SK-N-SH (cell line): Measurements from ENCODE around the gene CYB561. TPM values are rescaled to one million over a fixed set of nuclear protein-coding genes. Genes with fewer than 3 reads are reported as not detected.

ENCODE experiments used
- CTCF ChIA-PET: fragments of 300-600, 350-600 bp; formaldehyde crosslinking; extraction: SDS; loops from one replicate; lab custom pipeline; 2021; lab: Yijun Ruan, JAX
- POLR2A ChIA-PET: fragments of 350-600 bp; sonication (Branson Sonifier 250); formaldehyde crosslinking; extraction: SDS; loops from one replicate; lab custom pipeline; 2020; ENCODE audit warnings: antibody characterized with exemption, inconsistent platforms; lab: Yijun Ruan, JAX
- DNase-seq: peaks from one replicate; pipeline ENCODE4 v3.0.0; 2012
- H2AFZ ChIP-seq: fragments of 200-600 bp; sonication (generic); 2 replicates; pipeline ENCODE4 v1.8.1; 2016; ENCODE audit warnings: antibody characterized with exemption, mild to moderate bottlenecking, low read depth
- H3F3A ChIP-seq: fragments of 200-600 bp; sonication (generic); replicated peaks from 2 replicates; pipeline ENCODE3; 2016; ENCODE audit warnings: antibody characterized with exemption, mild to moderate bottlenecking; ENCODE audit not compliant: insufficient read depth
- H3K27ac ChIP-seq, 2 experiments: fragments of 200-500 bp in 1 of 2; fragments of 200-600 bp in 1 of 2; sonication (Bioruptor generic) in 1 of 2; sonication (generic), shearing (Covaris generic) in 1 of 2; 2 replicates each; pipeline versions ENCODE4 v1.5.1 to v1.6.1; 2014 to 2016; ENCODE audit warnings: low read depth in 2 of 2, inconsistent platforms in 1 of 2, low read length in 1 of 2, mild to moderate bottlenecking in 1 of 2, mixed read lengths in 1 of 2
- H3K27me3 ChIP-seq: fragments of 200-600 bp; sonication (generic), shearing (Covaris generic); 2 replicates; pipeline ENCODE4 v1.6.1; 2016; ENCODE audit warnings: mixed run types; ENCODE audit not compliant: insufficient read depth
- H3K36me3 ChIP-seq, 2 experiments: fragments of 200-500 bp in 1 of 2; fragments of 200-600 bp in 1 of 2; sonication (Bioruptor generic) in 1 of 2; sonication (generic) in 1 of 2; replicated peaks in 1 of 2; 2 replicates each; pipeline versions ENCODE3 to v1.5.1; 2014 to 2016; ENCODE audit warnings: low read length in 1 of 2, mild to moderate bottlenecking in 1 of 2; ENCODE audit not compliant: insufficient read depth in 2 of 2, control insufficient read depth in 1 of 2
- H3K4me1 ChIP-seq, 2 experiments: fragments of 200-500 bp in 1 of 2; fragments of 200-600 bp in 1 of 2; sonication (Bioruptor generic) in 1 of 2; sonication (generic), shearing (Covaris generic) in 1 of 2; 2 replicates each; pipeline versions ENCODE4 v1.5.1 to v1.6.1; 2014 to 2016; ENCODE audit warnings: low read depth in 1 of 2, low read length in 1 of 2, mixed run types in 1 of 2; ENCODE audit not compliant: insufficient read depth in 2 of 2, control insufficient read depth in 1 of 2
- H3K4me2 ChIP-seq: fragments of 200-600 bp; sonication (generic), shearing (Covaris generic); 2 replicates; pipeline ENCODE4 v1.6.1; 2017; ENCODE audit warnings: mixed run types
- H3K4me3 ChIP-seq, 2 experiments: fragments of 200-500 bp in 1 of 2; fragments of 200-600 bp in 1 of 2; sonication (Bioruptor generic) in 1 of 2; sonication (generic), shearing (Covaris generic) in 1 of 2; 2 replicates each; pipeline versions ENCODE4 v1.5.1 to v1.8.1; 2014 to 2016; ENCODE audit warnings: low read depth in 2 of 2, inconsistent platforms in 1 of 2, low read length in 1 of 2, mild to moderate bottlenecking in 1 of 2, mixed read lengths in 1 of 2, moderate library complexity in 1 of 2
- H3K79me2 ChIP-seq: fragments of 200-600 bp; sonication (generic); 2 replicates; pipeline ENCODE4 v1.8.1; 2017; ENCODE audit warnings: mild to moderate bottlenecking; ENCODE audit not compliant: insufficient read depth
- H3K9ac ChIP-seq: fragments of 200-600 bp; sonication (generic); 2 replicates; pipeline ENCODE4 v1.6.1; 2017; ENCODE audit warnings: mixed run types
- H3K9me2 ChIP-seq: fragments of 200-600 bp; sonication (generic); 2 replicates; pipeline ENCODE4 v1.6.1; 2017; ENCODE audit warnings: mixed run types
- H3K9me3 ChIP-seq: fragments of 200-600 bp; sonication (generic); 2 replicates; pipeline ENCODE4 v1.6.1; 2017; ENCODE audit warnings: mixed run types, mild to moderate bottlenecking, moderate library complexity
- H4K20me1 ChIP-seq: fragments of 200-600 bp; sonication (generic); 2 replicates; pipeline ENCODE4 v1.6.1; 2017; ENCODE audit warnings: mild to moderate bottlenecking, mixed run types; ENCODE audit not compliant: insufficient read depth
- ELF1 ChIP-seq: IDR thresholded peaks from 2 replicates; pipeline ENCODE4 v1.4.0; 2012
- EZH2phosphoT487 ChIP-seq: fragments of 200-600 bp; sonication (generic); IDR thresholded peaks from 2 replicates; pipeline ENCODE4 v1.6.1; 2017; ENCODE audit warnings: low read depth, mixed run types, mild to moderate bottlenecking, antibody characterized with exemption, moderate library complexity, borderline replicate concordance
- FOSL2 ChIP-seq: IDR thresholded peaks from 2 replicates; pipeline ENCODE4 v1.4.0; 2012; ENCODE audit warnings: low read depth, mild to moderate bottlenecking, moderate library complexity, borderline replicate concordance
- IRF3 ChIP-seq: fragments of 150-350 bp; IDR thresholded peaks from 2 replicates; pipeline ENCODE4 v1.6.1; 2016; ENCODE audit warnings: mild to moderate bottlenecking, low read depth, low read length
- JUND ChIP-seq: IDR thresholded peaks from 2 replicates; pipeline ENCODE4 v1.4.0; 2012
- MAX ChIP-seq: IDR thresholded peaks from 2 replicates; pipeline ENCODE4 v1.4.0; 2012; ENCODE audit warnings: low read depth
- NRF1 ChIP-seq: IDR thresholded peaks from 2 replicates; pipeline ENCODE4 v1.6.1; 2012; ENCODE audit warnings: low read depth, mild to moderate bottlenecking, low read length
- REST ChIP-seq: IDR thresholded peaks from 2 replicates; pipeline ENCODE4 v1.6.1; 2012; ENCODE audit warnings: mild to moderate bottlenecking, low read depth, low read length, moderate library complexity
- RFX5 ChIP-seq: IDR thresholded peaks from 2 replicates; pipeline ENCODE4 v1.6.1; 2012; ENCODE audit warnings: mild to moderate bottlenecking, improper control_type of control experiment, low read length
- RXRA ChIP-seq: IDR thresholded peaks from 2 replicates; pipeline ENCODE4 v1.4.0; 2012; ENCODE audit warnings: low read depth, mild to moderate bottlenecking, borderline replicate concordance
- SMC3 ChIP-seq: IDR thresholded peaks from 2 replicates; pipeline ENCODE4 v1.6.1; 2012; ENCODE audit warnings: low read depth, low read length, improper control_type of control experiment
- WGBS: methylation state at CpG from one replicate; pipeline ENCODE4 v1.1.6; 2017; ENCODE audit warnings: low lambda C conversion rate; 5-methylcytosine and 5-hydroxymethylcytosine counted together
- polyA plus RNA-seq, 3 experiments: library from polyadenylated mRNA; depleted of rRNA; stranded (reverse); fragments of >200 nt; gene quantifications; 2 replicates each; pipeline ENCODE4 v1.2.3, GENCODE V29; 2012

Gene CYB561
- polyA plus RNA-seq, 1 of the 3 experiments (the other 2 are of a cell fraction) = 28.3 TPM

GRCh38 chr17:63430223-63430622, 15.9 kb downstream of the CYB561 start:
- Histone ChIP-seq H3K27me3 (no peaks in the 10 kb centered on the region), H4K20me1 (peaks cover 2% of the 10 kb centered on the region; the same call in 1 of the 2 replicates), H3K4me3 (no peak overlapping the region), H3K9me3 (no peaks in the 10 kb centered on the region), H3K9ac (no peak overlapping the region), H3K4me2 (no peak overlapping the region), H3K4me1 (peaks cover 35 to 84% of the 10 kb centered on the region in 2 experiments), H3K36me3 (peaks cover 14 to 36% of the 10 kb centered on the region in 2 experiments), H3F3A (peaks cover 50% of the 10 kb centered on the region), H2AFZ (no peak overlapping the region), H3K9me2 (no peaks in the 10 kb centered on the region), H3K79me2 (peaks cover 4% of the 10 kb centered on the region; the same call in 1 of the 2 replicates), H3K27ac (peak overlapping the region in 1 of 2 experiments; percentile 97; a peak in 2 of 4 replicates)
- WGBS = 95% methylated on average over 11 of the region's 11 CpGs
- DNase-seq = no peak
- ChIA-PET CTCF (interaction anchor here (1.1 to 27.2 kb wide), 7 partner anchors 11 to 348 kb away, joined by 3 to 827 read pairs (median 68); partner anchors contain the start of genes ACE, CYB561, MAP3K3 and TACO1), POLR2A (interaction anchor here (0.7 to 13.8 kb wide), 5 partner anchors 13 to 390 kb away, joined by 3 to 572 read pairs (median 10); partner anchors contain the start of genes ACE, CYB561 and MAP3K3)
- TF ChIP-seq NRF1 (no peak), SMC3 (no peak), MAX (no peak), IRF3 (no peak), EZH2phosphoT487 (no peak)

- Histone ChIP-seq H3K4me2 (no peak overlapping the region), H3F3A (peaks cover 50% of the 10 kb centered on the region), H2AFZ (no peak overlapping the region), H3K9me3 (no peaks in the 10 kb centered on the region), H3K36me3 (peaks cover 14 to 35% of the 10 kb centered on the region in 2 experiments), H3K9me2 (no peaks in the 10 kb centered on the region), H3K27me3 (no peaks in the 10 kb centered on the region), H3K4me3 (no peak overlapping the region), H3K79me2 (peaks cover 4% of the 10 kb centered on the region; the same call in 1 of the 2 replicates), H3K27ac (peak overlapping the region in 1 of 2 experiments; percentile 97; a peak in 2 of 4 replicates), H3K4me1 (peaks cover 30 to 83% of the 10 kb centered on the region in 2 experiments), H4K20me1 (peaks cover 2% of the 10 kb centered on the region; the same call in 1 of the 2 replicates), H3K9ac (no peak overlapping the region)
- CTCF ChIA-PET = interaction anchor here (1.1 to 27.2 kb wide), 7 partner anchors 11 to 347 kb away, joined by 3 to 827 read pairs (median 68); partner anchors contain the start of genes ACE, CYB561, MAP3K3 and TACO1
- POLR2A ChIA-PET = interaction anchor here (0.7 to 13.8 kb wide), 5 partner anchors 14 to 390 kb away, joined by 3 to 572 read pairs (median 7); partner anchors contain the start of genes ACE, CYB561, MAP3K3 and TACO1
- DNase-seq = no peak
- TF ChIP-seq RXRA (no peak), REST (no peak), ELF1 (no peak), FOSL2 (no peak), JUND (no peak), RFX5 (no peak)
- 97% methylated on average over 7 of the region's 7 CpGs for WGBS
Measured at GRCh38 chr17:63429766-63430165, 16.3 kb downstream of the CYB561 start.
